ENCODE results near the gene ZP2.
"Not testable (repeated sequence)": the region's sequence is repeated elsewhere in the genome, so short reads cannot be mapped to it uniquely, and the experiment has no call there.

ZP2 gene

GRCh38 chr16:21179126-21179982, 32.0 kb downstream of the ZP2 start:
- no peak for TF ChIP-seq CTCF (conservative IDR thresholded peaks at IDR 0.05; ENCODE audit: low read length)
- DNase-seq (ENCODE audit: low read depth), result no peak
- no peak overlapping the region for H3K4me3 ChIP-seq (ENCODE audit: low read length)

- TF ChIP-seq CTCF (conservative IDR thresholded peaks at IDR 0.05; ENCODE audit: low read length), result no peak
- no peak for DNase-seq (ENCODE audit: low read depth)
- H3K4me3 ChIP-seq (ENCODE audit: low read length), result no peak overlapping the region
Observed at GRCh38 chr16:21175397-21175796, 36.0 kb downstream of the ZP2 start.

GRCh38 chr16:21172650-21173049, 38.7 kb downstream of the ZP2 start:
- H3K4me3 ChIP-seq (ENCODE audit: low read length), result no peak overlapping the region
- DNase-seq (ENCODE audit: low read depth), result no peak
- TF ChIP-seq CTCF (conservative IDR thresholded peaks at IDR 0.05; ENCODE audit: low read length), result no peak

GRCh38 chr16:21170116-21170515, 41.3 kb downstream of the ZP2 start:
- not testable (repeated sequence) for DNase-seq (ENCODE audit: low read depth); H3K4me3 ChIP-seq (ENCODE audit: low read length)

GRCh38 chr16:21169249-21169981, 42.0 kb downstream of the ZP2 start:
- no peak overlapping the region for H3K4me3 ChIP-seq (ENCODE audit: low read length)
- TF ChIP-seq CTCF (conservative IDR thresholded peaks at IDR 0.05; ENCODE audit: low read length), result no peak
- DNase-seq (ENCODE audit: low read depth), result peak; percentile 27

GRCh38 chr16:21167929-21168602, 43.3 kb downstream of the ZP2 start:
- no peak overlapping the region for H3K4me3 ChIP-seq (ENCODE audit: low read length)
- no peak for DNase-seq (ENCODE audit: low read depth)
- TF ChIP-seq CTCF (conservative IDR thresholded peaks at IDR 0.05; ENCODE audit: low read length), result no peak

- no peak for TF ChIP-seq CTCF (conservative IDR thresholded peaks at IDR 0.05; ENCODE audit: low read length)
- no peak overlapping the region for H3K4me3 ChIP-seq (ENCODE audit: low read length)
- peak; percentile 90 for DNase-seq (ENCODE audit: low read depth)
Observed at GRCh38 chr16:21167360-21167759, 44.0 kb downstream of the ZP2 start.
